ENCODE results near the gene PKDCC. TPM values are rescaled to one million over a fixed set of nuclear protein-coding genes. Genes with fewer than 3 reads are reported as not detected.
"Not testable (repeated sequence)": the region's sequence is repeated elsewhere in the genome, so short reads cannot be mapped to it uniquely, and the experiment has no call there.

The PKDCC gene
- total RNA-seq, 1 experiment from 2014 or later, result 14.8 TPM

GRCh38 chr2:42079737-42080287 is 32.0 kb downstream of the PKDCC start:
- no TSS peak for BruUV-seq (replicated peaks)

DNA sequence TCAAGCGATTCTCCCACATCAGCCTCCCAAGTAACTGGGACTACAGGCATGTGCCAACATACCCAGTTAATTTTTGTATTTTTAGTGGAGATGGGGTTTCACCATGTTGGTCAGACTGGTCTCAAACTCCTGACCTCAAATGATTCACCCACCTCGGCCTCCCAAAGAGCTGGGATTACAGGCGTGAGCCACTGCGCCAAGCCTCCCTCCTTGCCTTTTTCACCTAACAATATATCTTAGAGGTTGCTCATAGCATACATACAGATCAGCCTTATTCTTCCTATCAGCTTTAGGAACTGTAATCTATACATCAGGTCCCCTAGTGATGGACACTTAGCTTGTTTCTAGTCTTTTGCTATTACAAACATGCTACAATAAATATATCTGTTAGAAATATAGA is 33.3 kb downstream of the PKDCC start:
- H3K9me3 ChIP-seq (ENCODE audit: control insufficient read depth, insufficient read depth, low read depth, low read length); H3K27me3 ChIP-seq (ENCODE audit: control insufficient read depth, insufficient read depth, low read length); BruUV-seq (replicated peaks); DNase-seq (ENCODE audit: low read depth, low spot score); POLR2A ChIA-PET; H3K27ac ChIP-seq (ENCODE audit: low read length); in situ Hi-C loops (cut with HindIII; ENCODE audit: low pct_unique_long_range_greater_than_20kb, low sequenced_read_pairs); CTCF ChIA-PET; intact Hi-C loops (cut with micrococcal nuclease; ENCODE audit: unreplicated experiment); H3K4me1 ChIP-seq (ENCODE audit: control insufficient read depth, insufficient read depth, low read length); H3K36me3 ChIP-seq (ENCODE audit: control insufficient read depth, insufficient read depth, low read length); ATAC-seq; H3K4me3 ChIP-seq (ENCODE audit: low read depth in 2 of 2, low read length in 2 of 2): not testable (repeated sequence)

More at GRCh38 chr2:42079737-42080287, 32.0 kb downstream of the PKDCC start:
- intact Hi-C loops (cut with micrococcal nuclease; ENCODE audit: unreplicated experiment) (no loop called here), in situ Hi-C loops (cut with HindIII; ENCODE audit: low pct_unique_long_range_greater_than_20kb, low sequenced_read_pairs) (no loop called here)
- H3K27me3 ChIP-seq (ENCODE audit: control insufficient read depth, insufficient read depth, low read length), result no peaks in the 10 kb centered on the region
- H3K36me3 ChIP-seq (ENCODE audit: control insufficient read depth, insufficient read depth, low read length), result no peaks in the 10 kb centered on the region
- H3K27ac ChIP-seq (ENCODE audit: low read length), result no peak overlapping the region
- POLR2A ChIA-PET, result interaction anchor here (0.5 kb wide), 1 partner anchor 245 kb away, joined by 3 read pairs; no protein-coding TSS in a partner anchor
- TF ChIP-seq POLR2AphosphoS5 (IDR thresholded peaks at IDR 0.05; ENCODE audit: low read depth, low read length) (no peak), TCF7L2 (IDR thresholded peaks at IDR 0.05; ENCODE audit: low read depth, low read length) (no peak), SIN3A (IDR thresholded peaks at IDR 0.05; ENCODE audit: borderline replicate concordance, insufficient read depth, low read depth, low read length) (no peak), REST (IDR thresholded peaks at IDR 0.05; ENCODE audit: insufficient read depth in 1 of 2, low read depth in 2 of 2, low read length in 1 of 2) (no peak)
- TF ChIP-seq, protein P1, sequence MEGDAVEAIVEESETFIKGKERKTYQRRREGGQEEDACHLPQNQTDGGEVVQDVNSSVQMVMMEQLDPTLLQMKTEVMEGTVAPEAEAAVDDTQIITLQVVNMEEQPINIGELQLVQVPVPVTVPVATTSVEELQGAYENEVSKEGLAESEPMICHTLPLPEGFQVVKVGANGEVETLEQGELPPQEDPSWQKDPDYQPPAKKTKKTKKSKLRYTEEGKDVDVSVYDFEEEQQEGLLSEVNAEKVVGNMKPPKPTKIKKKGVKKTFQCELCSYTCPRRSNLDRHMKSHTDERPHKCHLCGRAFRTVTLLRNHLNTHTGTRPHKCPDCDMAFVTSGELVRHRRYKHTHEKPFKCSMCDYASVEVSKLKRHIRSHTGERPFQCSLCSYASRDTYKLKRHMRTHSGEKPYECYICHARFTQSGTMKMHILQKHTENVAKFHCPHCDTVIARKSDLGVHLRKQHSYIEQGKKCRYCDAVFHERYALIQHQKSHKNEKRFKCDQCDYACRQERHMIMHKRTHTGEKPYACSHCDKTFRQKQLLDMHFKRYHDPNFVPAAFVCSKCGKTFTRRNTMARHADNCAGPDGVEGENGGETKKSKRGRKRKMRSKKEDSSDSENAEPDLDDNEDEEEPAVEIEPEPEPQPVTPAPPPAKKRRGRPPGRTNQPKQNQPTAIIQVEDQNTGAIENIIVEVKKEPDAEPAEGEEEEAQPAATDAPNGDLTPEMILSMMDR (IDR thresholded peaks at IDR 0.05), result no peak
- DNase-seq (ENCODE audit: low read depth, low spot score) (no peak), ATAC-seq (no peak)
- H3K9me3 ChIP-seq (ENCODE audit: control insufficient read depth, insufficient read depth, low read depth, low read length), result no peaks in the 10 kb centered on the region
- CTCF ChIA-PET, result no interaction called here
- H3K4me3 ChIP-seq (ENCODE audit: low read depth in 2 of 2, low read length in 2 of 2), result no peak overlapping the region
- H3K4me1 ChIP-seq (ENCODE audit: control insufficient read depth, insufficient read depth, low read length), result no peaks in the 10 kb centered on the region; the same call in 1 of the 2 replicates

- ChIA-PET CTCF (no interaction called here), POLR2A (no interaction called here)
- intact Hi-C loops (cut with micrococcal nuclease; ENCODE audit: unreplicated experiment), result no loop called here
- DNase-seq (ENCODE audit: low read depth, low spot score), result no peak
- H3K27me3 ChIP-seq (ENCODE audit: control insufficient read depth, insufficient read depth, low read length), result no peaks in the 10 kb centered on the region
- peaks cover 5% of the 10 kb centered on the region for H3K4me1 ChIP-seq (ENCODE audit: control insufficient read depth, insufficient read depth, low read length)
- BruUV-seq (replicated peaks), result no TSS peak
- in situ Hi-C loops (cut with HindIII; ENCODE audit: low pct_unique_long_range_greater_than_20kb, low sequenced_read_pairs), result no loop called here
- H3K27ac ChIP-seq (ENCODE audit: low read length), result no peak overlapping the region
- ATAC-seq, result no peak
- H3K9me3 ChIP-seq (ENCODE audit: control insufficient read depth, insufficient read depth, low read depth, low read length), result no peaks in the 10 kb centered on the region
- no peak for TF ChIP-seq SIN3A (IDR thresholded peaks at IDR 0.05; ENCODE audit: borderline replicate concordance, insufficient read depth, low read depth, low read length)
- TF ChIP-seq REST (IDR thresholded peaks at IDR 0.05; ENCODE audit: insufficient read depth in 1 of 2, low read depth in 2 of 2, low read length in 1 of 2), result no peak
- TF ChIP-seq, protein P1 (IDR thresholded peaks at IDR 0.05), result no peak
- TF ChIP-seq POLR2AphosphoS5 (IDR thresholded peaks at IDR 0.05; ENCODE audit: low read depth, low read length), result no peak
- TF ChIP-seq TCF7L2 (IDR thresholded peaks at IDR 0.05; ENCODE audit: low read depth, low read length), result no peak
- no peak overlapping the region for H3K4me3 ChIP-seq (ENCODE audit: low read depth in 2 of 2, low read length in 2 of 2)
- H3K36me3 ChIP-seq (ENCODE audit: control insufficient read depth, insufficient read depth, low read length), result no peaks in the 10 kb centered on the region
Measured at GRCh38 chr2:42082016-42082415, 34.2 kb downstream of the PKDCC start.

All from Panc1 (cell line).